Activated T-helper 9 cell treated with anti-CD3 and anti-CD28 coated beads, Interleukin-2, amount 50 U/mL, for 16 hours (primary cell): Measurements from ENCODE around the gene HMX2.

ENCODE experiments used
- DNase-seq: peaks from one replicate; pipeline ENCODE4 v3.0.0-alpha.2; 2020; ENCODE audit warnings: low read depth

Gene HMX2

GRCh38 chr10:123139165-123139520 is 8.8 kb upstream of the HMX2 start:
- no peak for DNase-seq

- DNase-seq, result no peak
These were observed 8.3 kb upstream of the HMX2 start for GRCh38 chr10:123139521-123140163.

- DNase-seq, result no peak
These were observed 7.6 kb upstream of the HMX2 start for GRCh38 chr10:123140164-123140982.

- no peak for DNase-seq
These were observed 6.9 kb upstream of the HMX2 start for GRCh38 chr10:123140983-123141390.

- no peak for DNase-seq
These were observed 5.9 kb upstream of the HMX2 start for GRCh38 chr10:123141791-123142700.

- DNase-seq, result no peak
These were observed 5.2 kb upstream of the HMX2 start for GRCh38 chr10:123142701-123143161.

- DNase-seq, result no peak
These were observed 4.6 kb upstream of the HMX2 start for GRCh38 chr10:123143162-123143824.

GRCh38 chr10:123143825-123144168 is 4.1 kb upstream of the HMX2 start:
- no peak for DNase-seq

- DNase-seq, result no peak
These were observed 3.0 kb upstream of the HMX2 start for GRCh38 chr10:123144697-123145541.

GRCh38 chr10:123145542-123146012 is 2.4 kb upstream of the HMX2 start:
- DNase-seq, result no peak

GRCh38 chr10:123146013-123146893 is 1.7 kb upstream of the HMX2 start:
- DNase-seq, result no peak

- DNase-seq, result no peak
These were observed 872 bp upstream of the HMX2 start for GRCh38 chr10:123146894-123147634.

GRCh38 chr10:123148414-123149161 is 652 bp downstream of the HMX2 start:
- DNase-seq, result no peak

- no peak for DNase-seq
These were observed 1.2 kb downstream of the HMX2 start for GRCh38 chr10:123149162-123149567.

- no peak for DNase-seq
These were observed 1.8 kb downstream of the HMX2 start for GRCh38 chr10:123149568-123150270.

- no peak for DNase-seq
These were observed 2.5 kb downstream of the HMX2 start for GRCh38 chr10:123150271-123150985.
